Osteocyte (in vitro differentiated cells): Measurements from ENCODE around the gene SHC1. TPM values are rescaled to one million over a fixed set of nuclear protein-coding genes. Genes with fewer than 3 reads are reported as not detected.
A peak's percentile ranks its signal among the peaks of the same experiment; 100 is the strongest.
"Not testable (repeated sequence)": the region's sequence is repeated elsewhere in the genome, so short reads cannot be mapped to it uniquely, and the experiment has no call there.

ENCODE experiments used
- DNase-seq: peaks from one replicate; pipeline ENCODE4 v3.0.0; 2021; ENCODE audit warnings: mixed read lengths; ENCODE audit not compliant: unreplicated experiment; ENCODE audit errors: extremely low spot score
- H3K27ac Mint-ChIP-seq: one replicate; pipeline ENCODE4 v1.8.0; 2021; ENCODE audit warnings: mild to moderate bottlenecking, mixed read lengths; ENCODE audit not compliant: unreplicated experiment
- H3K27me3 Mint-ChIP-seq: one replicate; pipeline ENCODE4 v1.8.0; 2021; ENCODE audit warnings: mixed read lengths; ENCODE audit not compliant: unreplicated experiment
- H3K36me3 Mint-ChIP-seq: one replicate; pipeline ENCODE4 v1.8.0; 2021; ENCODE audit warnings: mixed read lengths; ENCODE audit not compliant: unreplicated experiment
- H3K4me1 Mint-ChIP-seq: one replicate; pipeline ENCODE4 v1.8.0; 2021; ENCODE audit warnings: mixed read lengths; ENCODE audit not compliant: unreplicated experiment
- H3K4me3 Mint-ChIP-seq: one replicate; pipeline ENCODE4 v1.8.0; 2021; ENCODE audit warnings: mild to moderate bottlenecking, moderate library complexity, mixed read lengths; ENCODE audit not compliant: unreplicated experiment
- H3K9me3 Mint-ChIP-seq: one replicate; pipeline ENCODE4 v1.8.0; 2021; ENCODE audit warnings: mixed read lengths; ENCODE audit not compliant: unreplicated experiment
- total RNA-seq: library from RNA; stranded (reverse); gene quantifications from 2 replicates; pipeline ENCODE4 v1.2.1, GENCODE V29; 2021
- TF ChIP-seq, protein P1 (sequence below): fragments of 200-600 bp; sonication (generic); IDR thresholded peaks from 2 replicates; pipeline ENCODE4 v1.5.0; 2021; ENCODE audit warnings: antibody characterized with exemption, mild to moderate bottlenecking, moderate library complexity

Gene SHC1
- total RNA-seq, 1 donor from 2014 or later = 239 TPM

GRCh38 chr1:154998201-154998780, 27.7 kb upstream of the SHC1 start:
- H3K4me3 Mint-ChIP-seq = no peak overlapping the region
- TF ChIP-seq, protein P1, sequence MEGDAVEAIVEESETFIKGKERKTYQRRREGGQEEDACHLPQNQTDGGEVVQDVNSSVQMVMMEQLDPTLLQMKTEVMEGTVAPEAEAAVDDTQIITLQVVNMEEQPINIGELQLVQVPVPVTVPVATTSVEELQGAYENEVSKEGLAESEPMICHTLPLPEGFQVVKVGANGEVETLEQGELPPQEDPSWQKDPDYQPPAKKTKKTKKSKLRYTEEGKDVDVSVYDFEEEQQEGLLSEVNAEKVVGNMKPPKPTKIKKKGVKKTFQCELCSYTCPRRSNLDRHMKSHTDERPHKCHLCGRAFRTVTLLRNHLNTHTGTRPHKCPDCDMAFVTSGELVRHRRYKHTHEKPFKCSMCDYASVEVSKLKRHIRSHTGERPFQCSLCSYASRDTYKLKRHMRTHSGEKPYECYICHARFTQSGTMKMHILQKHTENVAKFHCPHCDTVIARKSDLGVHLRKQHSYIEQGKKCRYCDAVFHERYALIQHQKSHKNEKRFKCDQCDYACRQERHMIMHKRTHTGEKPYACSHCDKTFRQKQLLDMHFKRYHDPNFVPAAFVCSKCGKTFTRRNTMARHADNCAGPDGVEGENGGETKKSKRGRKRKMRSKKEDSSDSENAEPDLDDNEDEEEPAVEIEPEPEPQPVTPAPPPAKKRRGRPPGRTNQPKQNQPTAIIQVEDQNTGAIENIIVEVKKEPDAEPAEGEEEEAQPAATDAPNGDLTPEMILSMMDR = no peak

DNA sequence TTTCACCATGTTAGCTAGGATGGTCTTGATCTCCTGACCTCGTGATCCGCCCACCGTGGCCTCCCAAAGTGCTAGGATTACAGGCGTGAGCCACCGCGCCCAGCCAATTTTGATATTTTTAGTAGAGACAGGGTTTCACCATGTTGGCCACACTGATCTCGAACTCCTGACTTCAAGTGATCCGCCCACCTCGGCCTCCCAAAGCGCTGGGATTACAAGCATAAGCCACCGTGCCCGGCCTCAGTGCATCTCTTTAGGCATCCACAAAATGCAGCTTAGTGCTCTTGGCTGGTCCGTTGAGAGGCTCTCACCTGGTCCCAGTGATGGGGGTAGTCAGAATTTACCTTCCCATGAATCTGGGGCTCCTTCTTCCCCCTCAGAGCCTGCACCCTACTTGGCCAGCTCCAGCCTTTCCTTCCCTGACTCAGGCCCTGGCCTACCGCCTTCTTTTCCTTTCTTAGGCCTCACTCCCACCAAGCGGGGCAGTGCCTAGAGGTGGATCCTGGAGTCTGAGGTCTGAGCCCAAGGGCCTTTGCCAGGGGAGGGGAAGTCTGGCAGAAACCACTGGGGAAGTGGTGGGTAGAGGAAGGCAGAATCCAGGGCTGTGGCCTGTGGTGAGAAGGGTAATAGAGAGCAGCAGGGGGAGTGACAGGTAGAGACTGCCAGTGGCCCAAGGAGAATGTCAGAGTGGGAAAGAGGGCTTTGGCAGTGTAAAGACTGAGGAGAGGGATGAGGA, 26.6 kb upstream of the SHC1 start:
- Mint-ChIP-seq H3K27ac (no peak overlapping the region), H3K9me3 (no peaks in the 10 kb centered on the region), H3K4me3 (no peak overlapping the region), H3K36me3 (no peaks in the 10 kb centered on the region), H3K27me3 (no peaks in the 10 kb centered on the region), H3K4me1 (peaks cover 22% of the 10 kb centered on the region)
- TF ChIP-seq, protein P1 = no peak
- no peak for DNase-seq

More at GRCh38 chr1:154998201-154998780, 27.7 kb upstream of the SHC1 start:
- Mint-ChIP-seq H3K4me1 (peaks cover 17% of the 10 kb centered on the region), H3K9me3 (no peaks in the 10 kb centered on the region), H3K36me3 (no peaks in the 10 kb centered on the region), H3K27me3 (no peaks in the 10 kb centered on the region), H3K27ac (no peak overlapping the region)
- DNase-seq = no peak

DNA sequence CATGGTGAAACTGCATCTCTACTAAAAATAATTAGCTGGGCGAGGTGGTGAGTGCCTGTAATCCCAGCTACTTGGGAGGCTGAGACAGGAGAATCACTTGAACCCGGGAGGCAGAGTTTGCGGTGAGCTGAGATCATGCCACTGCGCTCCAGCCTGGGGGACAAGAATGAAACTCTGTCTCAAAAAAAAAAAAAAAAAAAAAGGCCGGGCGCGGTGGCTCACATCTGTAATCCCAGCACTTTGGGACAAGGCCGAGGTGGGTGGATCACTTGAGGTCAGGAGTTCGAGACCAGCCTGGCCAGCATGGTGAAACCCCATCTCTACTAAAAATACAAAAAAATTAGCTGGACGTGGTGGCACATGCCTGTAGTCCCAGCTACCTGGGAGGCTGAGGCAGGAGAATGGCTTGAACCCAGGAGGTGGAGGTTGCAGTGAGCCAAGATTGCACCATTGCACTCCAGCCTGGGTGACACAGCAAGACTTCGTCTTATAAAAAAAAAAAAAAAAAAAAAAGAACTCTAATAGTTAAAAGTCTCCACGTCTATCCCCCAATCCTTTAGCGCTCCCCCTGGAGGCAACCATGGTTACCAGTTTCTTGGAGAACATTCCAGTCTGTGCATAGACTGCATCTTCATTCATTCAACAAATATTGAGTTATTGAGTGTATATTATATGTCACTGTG, 24.9 kb upstream of the SHC1 start:
- TF ChIP-seq, protein P1 = peak; percentile 58

DNA sequence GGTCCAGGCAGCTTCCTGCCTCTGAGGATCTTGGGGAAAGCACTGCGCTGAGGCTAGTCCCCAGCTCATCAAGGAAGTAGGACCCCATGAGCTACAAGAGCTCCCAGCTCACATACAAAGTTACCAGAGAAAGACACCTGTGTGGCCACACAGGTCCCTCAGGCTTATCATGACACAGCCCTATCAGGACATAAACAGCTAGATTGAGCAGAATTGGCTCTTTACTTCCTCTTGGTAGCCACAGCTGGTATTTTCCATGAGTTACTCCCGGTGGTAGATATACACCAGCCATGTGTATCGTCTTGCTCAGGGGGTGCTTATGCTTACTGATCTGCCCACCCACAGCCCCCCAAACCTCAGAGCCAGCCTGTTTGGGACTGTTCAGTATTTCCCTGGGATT, 24.0 kb upstream of the SHC1 start:
- DNase-seq = no peak
- Mint-ChIP-seq H3K27me3 (no peaks in the 10 kb centered on the region), H3K36me3 (no peaks in the 10 kb centered on the region), H3K9me3 (no peaks in the 10 kb centered on the region), H3K4me3 (no peak overlapping the region), H3K4me1 (peaks cover 15% of the 10 kb centered on the region), H3K27ac (no peak overlapping the region)
- TF ChIP-seq, protein P1 = no peak

More for the DNA sequence above, 24.9 kb upstream of the SHC1 start:
- Mint-ChIP-seq H3K27ac (peak overlapping the region; percentile 18), H3K4me1 (peaks cover 22% of the 10 kb centered on the region)
- H3K36me3 Mint-ChIP-seq, H3K9me3 Mint-ChIP-seq, DNase-seq, H3K27me3 Mint-ChIP-seq, H3K4me3 Mint-ChIP-seq: not testable (repeated sequence)

- TF ChIP-seq, protein P1 = no peak
- no peaks in the 10 kb centered on the region for H3K9me3 Mint-ChIP-seq
- no peaks in the 10 kb centered on the region for H3K27me3 Mint-ChIP-seq
- peaks cover 2% of the 10 kb centered on the region for H3K36me3 Mint-ChIP-seq
- H3K4me3 Mint-ChIP-seq = no peak overlapping the region
- DNase-seq = no peak
- no peak overlapping the region for H3K27ac Mint-ChIP-seq
- peaks cover 14% of the 10 kb centered on the region for H3K4me1 Mint-ChIP-seq
These were observed 23.7 kb upstream of the SHC1 start for GRCh38 chr1:154994269-154994587.
